ENCODE data around the gene RAC2.

The RAC2 gene

GRCh38 chr22:37212174-37212906 is 31.7 kb downstream of the RAC2 start, which contains the start of gene SSTR3:
Gene SSTR3, minus strand, starts transcription at chr22:37212477. Its CDS starts 4,674 bp downstream, at chr22:37207803.
- DNase-seq (ENCODE audit: low spot score) = no peak
- Histone ChIP-seq H3K27ac (no peak within 1 kb of the TSS), H3K4me3 (no peak within 1 kb of the TSS)
- no peak for TF ChIP-seq CTCF (IDR thresholded peaks at IDR 0.05)

- no peak for DNase-seq (ENCODE audit: low spot score)
- Histone ChIP-seq H3K27ac (no peak overlapping the region), H3K4me3 (no peak overlapping the region)
- TF ChIP-seq CTCF (IDR thresholded peaks at IDR 0.05) = no peak
Observed at GRCh38 chr22:37211866-37212173, 32.2 kb downstream of the RAC2 start.

- Histone ChIP-seq H3K4me3 (no peak overlapping the region), H3K27ac (no peak overlapping the region)
- no peak for DNase-seq (ENCODE audit: low spot score)
- TF ChIP-seq CTCF (IDR thresholded peaks at IDR 0.05) = no peak
Observed at GRCh38 chr22:37211075-37211865, 32.8 kb downstream of the RAC2 start.

GRCh38 chr22:37210041-37210803 is 33.8 kb downstream of the RAC2 start:
- TF ChIP-seq CTCF (IDR thresholded peaks at IDR 0.05) = no peak
- no peak for DNase-seq (ENCODE audit: low spot score)
- Histone ChIP-seq H3K27ac (no peak overlapping the region), H3K4me3 (no peak overlapping the region)

GRCh38 chr22:37209140-37209845 is 34.8 kb downstream of the RAC2 start:
- Histone ChIP-seq H3K27ac (no peak overlapping the region), H3K4me3 (no peak overlapping the region)
- no peak for DNase-seq (ENCODE audit: low spot score)
- TF ChIP-seq CTCF (IDR thresholded peaks at IDR 0.05) = no peak

GRCh38 chr22:37208401-37209139 is 35.5 kb downstream of the RAC2 start:
- DNase-seq (ENCODE audit: low spot score) = no peak
- H3K27ac ChIP-seq = no peak overlapping the region
- H3K4me3 ChIP-seq = no peak overlapping the region
- no peak for TF ChIP-seq CTCF (IDR thresholded peaks at IDR 0.05)

All from coronary artery (tissue), 2 donors.